Midbrain (tissue), 1 donor: ENCODE data around the gene ZNF496.
"Not testable (repeated sequence)": the region's sequence is repeated elsewhere in the genome, so short reads cannot be mapped to it uniquely, and the experiment has no call there.

Experiments
- DNase-seq: peaks from one replicate; lab custom pipeline; 2025; lab: John Stamatoyannopoulos, UW

The ZNF496 gene

GRCh38 chr1:247358920-247359319, 27.3 kb upstream of the ZNF496 start:
- no peak for DNase-seq

GRCh38 chr1:247357781-247358211, 26.1 kb upstream of the ZNF496 start:
- DNase-seq = no peak

GRCh38 chr1:247357052-247357780, 25.5 kb upstream of the ZNF496 start:
- DNase-seq = no peak

- DNase-seq = not testable (repeated sequence)
Observed at GRCh38 chr1:247355160-247355559, 23.5 kb upstream of the ZNF496 start.

- no peak for DNase-seq
Observed at GRCh38 chr1:247352175-247352574, 20.5 kb upstream of the ZNF496 start.

GRCh38 chr1:247350587-247350986, 18.9 kb upstream of the ZNF496 start:
- no peak for DNase-seq

GRCh38 chr1:247347477-247348222, 16.0 kb upstream of the ZNF496 start:
- no peak for DNase-seq

- no peak for DNase-seq
Observed at GRCh38 chr1:247345881-247346280, 14.2 kb upstream of the ZNF496 start.

GRCh38 chr1:247343801-247344200, 12.1 kb upstream of the ZNF496 start:
- no peak for DNase-seq

GRCh38 chr1:247338723-247339275, 7.1 kb upstream of the ZNF496 start:
- no peak for DNase-seq

GRCh38 chr1:247337961-247338360, 6.3 kb upstream of the ZNF496 start:
- DNase-seq = no peak

- no peak for DNase-seq
Observed at GRCh38 chr1:247337250-247337746, 5.6 kb upstream of the ZNF496 start.

- DNase-seq = no peak
Observed at GRCh38 chr1:247336390-247336789, 4.7 kb upstream of the ZNF496 start.

- DNase-seq = no peak
Observed at GRCh38 chr1:247335882-247336281, 4.2 kb upstream of the ZNF496 start.

- no peak for DNase-seq
Observed at GRCh38 chr1:247334378-247335133, 2.9 kb upstream of the ZNF496 start.

GRCh38 chr1:247332623-247333361, 1.1 kb upstream of the ZNF496 start:
- DNase-seq = peak; percentile 30

- DNase-seq = no peak
Observed at GRCh38 chr1:247332215-247332622, 552 bp upstream of the ZNF496 start.

- DNase-seq = peak; percentile 14
Observed at GRCh38 chr1:247331172-247331524, 519 bp downstream of the ZNF496 start.

- no peak for DNase-seq
Observed at GRCh38 chr1:247330548-247331171, 1.0 kb downstream of the ZNF496 start.

- DNase-seq = no peak
Observed at GRCh38 chr1:247329097-247329617, 2.5 kb downstream of the ZNF496 start.

GRCh38 chr1:247328311-247328710, 3.4 kb downstream of the ZNF496 start:
- no peak for DNase-seq
